Stimulated activated CD8-positive, alpha-beta memory T cell treated with anti-CD3 and anti-CD28 coated beads, Interleukin-2, amount 100 ng/mL, for 1 hour (primary cell): Measurements from ENCODE around the gene HYDIN.

Experiments used
- DNase-seq, 2 donors: peaks; one replicate each; pipeline ENCODE4 v3.0.0-alpha.2; 2020; ENCODE audit warnings: low read depth in 2 of 2

HYDIN gene

GRCh38 chr16:70766176-70766575, 464.3 kb downstream of the HYDIN start:
- DNase-seq = no peak

GRCh38 chr16:70765491-70765890, 465.0 kb downstream of the HYDIN start:
- DNase-seq = no peak

DNA sequence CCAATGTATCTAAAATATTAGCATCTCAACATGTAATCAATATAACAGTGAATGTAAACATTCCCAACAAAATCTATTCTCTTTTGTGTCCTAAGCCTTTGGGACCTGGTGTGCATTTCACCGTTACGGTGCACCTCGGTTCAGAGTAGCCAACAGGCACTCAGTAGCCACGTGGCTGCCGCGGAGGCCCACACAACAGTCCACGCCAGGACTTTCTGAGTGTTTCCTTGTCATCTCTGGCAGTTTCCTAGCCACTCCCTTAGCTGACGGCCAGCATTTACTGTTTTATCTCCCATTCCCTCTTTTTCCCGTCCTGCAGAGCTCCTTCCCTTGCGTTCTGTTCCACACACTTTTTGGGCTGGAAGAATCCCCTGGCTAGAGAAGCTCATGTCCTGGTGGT, 465.9 kb downstream of the HYDIN start:
- no peak for DNase-seq

DNA sequence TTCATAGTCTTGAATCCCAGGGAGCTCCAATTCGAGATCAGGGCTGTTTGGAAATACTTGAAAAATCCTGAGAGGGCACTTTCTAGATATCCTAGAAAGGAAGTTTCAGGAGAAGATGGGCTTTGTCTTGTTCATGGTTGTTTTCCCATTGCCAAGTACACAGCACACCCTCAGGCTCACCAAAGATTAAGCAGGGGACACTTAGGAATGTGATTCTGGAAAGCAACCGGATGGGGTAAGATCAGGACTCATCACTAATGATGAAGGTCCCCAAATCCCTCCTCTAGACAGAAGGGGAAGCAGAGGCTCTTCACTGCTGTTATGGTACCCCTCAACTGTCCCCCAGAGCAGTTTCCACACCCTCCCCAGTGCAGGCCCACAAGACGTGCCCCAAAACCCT, 470.3 kb downstream of the HYDIN start:
- DNase-seq = no peak

DNA sequence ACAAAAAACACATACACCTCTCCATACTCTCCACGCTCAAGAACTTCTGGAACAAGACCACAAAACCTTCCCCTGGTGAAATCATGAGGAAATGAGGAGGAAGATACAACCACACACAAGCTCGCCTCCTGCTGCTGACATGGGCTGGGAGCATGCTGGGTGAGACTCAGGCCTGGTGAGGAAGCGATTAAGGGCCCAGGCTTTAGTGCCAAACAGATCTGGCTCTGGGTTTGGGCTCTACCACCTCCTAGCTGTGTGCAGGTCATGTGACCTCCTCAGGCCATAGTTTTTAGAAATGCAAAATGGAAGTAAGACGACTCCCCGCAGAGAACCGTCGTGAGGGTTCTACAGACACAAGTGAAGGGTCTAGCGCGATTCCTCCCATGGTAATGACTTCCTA, 470.9 kb downstream of the HYDIN start:
- DNase-seq = no peak

- no peak for DNase-seq
These were observed 471.7 kb downstream of the HYDIN start for GRCh38 chr16:70758786-70759185.
